ENCODE results near the gene MAP6. TPM values are rescaled to one million over a fixed set of nuclear protein-coding genes. Genes with fewer than 3 reads are reported as not detected.

Gene MAP6
- total RNA-seq, 2 experiments from 2014 or later = not detected

- intact Hi-C loops (cut with DNase I, micrococcal nuclease) = no loop called here
Observed at GRCh38 chr11:75677275-75677674, 8.4 kb upstream of the MAP6 start.

GRCh38 chr11:75673977-75674582 lies 5.2 kb upstream of the MAP6 start:
- Mint-ChIP-seq H3K4me1 (ENCODE audit: low read depth) (no peaks in the 10 kb centered on the region), H3K4me3 (no peak overlapping the region), H3K9me3 (no peaks in the 10 kb centered on the region), H3K27me3 (peaks cover 62% of the 10 kb centered on the region), H3K27ac (no peak overlapping the region), H3K36me3 (ENCODE audit: low read depth) (no peaks in the 10 kb centered on the region)
- no peak overlapping the region for H3K27ac ChIP-seq (ENCODE audit: low read depth in 1 of 2, low read length in 2 of 2)
- peaks cover 16 to 30% of the 10 kb centered on the region in 2 experiments for H3K27me3 ChIP-seq (ENCODE audit: control insufficient read depth in 1 of 2, insufficient read depth in 2 of 2, low read length in 2 of 2)
- ChIA-PET POLR2A (no interaction called here), CTCF (no interaction called here)
- no peak for ATAC-seq (ENCODE audit: poor library complexity)
- TF ChIP-seq CTCF (IDR thresholded peaks at IDR 0.05) = no peak
- intact Hi-C loops (cut with DNase I, micrococcal nuclease) = no loop called here
- H3K36me3 ChIP-seq (ENCODE audit: insufficient read depth, low read length) = no peaks in the 10 kb centered on the region
- peaks cover 4% of the 10 kb centered on the region for H3K4me1 ChIP-seq (ENCODE audit: insufficient read depth, low read length)
- no peak overlapping the region for H3K4me3 ChIP-seq (ENCODE audit: low read length)
- H3K9me3 ChIP-seq (ENCODE audit: control insufficient read depth in 1 of 2, insufficient read depth in 1 of 2, low read length in 2 of 2) = peaks cover 0 to 8% of the 10 kb centered on the region in 2 experiments
- peak in 2 of 14 experiments; percentile 9 to 22 for DNase-seq

More at GRCh38 chr11:75677275-75677674, 8.4 kb upstream of the MAP6 start:
- Mint-ChIP-seq H3K9me3 (no peaks in the 10 kb centered on the region), H3K27me3 (peaks cover 41% of the 10 kb centered on the region), H3K36me3 (ENCODE audit: low read depth) (no peaks in the 10 kb centered on the region), H3K4me3 (no peak overlapping the region), H3K27ac (no peak overlapping the region), H3K4me1 (ENCODE audit: low read depth) (no peaks in the 10 kb centered on the region)
- ChIA-PET CTCF (no interaction called here), POLR2A (no interaction called here)
- Histone ChIP-seq H3K4me1 (ENCODE audit: insufficient read depth, low read length) (no peaks in the 10 kb centered on the region), H3K27me3 (ENCODE audit: control insufficient read depth in 1 of 2, insufficient read depth in 2 of 2, low read length in 2 of 2) (peaks cover 5 to 10% of the 10 kb centered on the region in 2 experiments), H3K27ac (ENCODE audit: low read depth in 1 of 2, low read length in 2 of 2) (no peak overlapping the region), H3K4me3 (ENCODE audit: low read length) (no peak overlapping the region), H3K36me3 (ENCODE audit: insufficient read depth, low read length) (no peaks in the 10 kb centered on the region), H3K9me3 (ENCODE audit: control insufficient read depth in 1 of 2, insufficient read depth in 1 of 2, low read length in 2 of 2) (peaks cover 0 to 8% of the 10 kb centered on the region in 2 experiments)
- no peak for DNase-seq
- TF ChIP-seq CTCF (IDR thresholded peaks at IDR 0.05) = no peak
- ATAC-seq (ENCODE audit: poor library complexity) = no peak

- Mint-ChIP-seq H3K9me3 (no peaks in the 10 kb centered on the region), H3K4me1 (ENCODE audit: low read depth) (peaks cover 16% of the 10 kb centered on the region), H3K36me3 (ENCODE audit: low read depth) (no peaks in the 10 kb centered on the region), H3K4me3 (peak overlapping the region; percentile 81), H3K27ac (no peak overlapping the region), H3K27me3 (peaks cover 89% of the 10 kb centered on the region)
- DNase-seq = peak in 4 of 14 experiments; percentile 1 to 47 (median 18)
- ChIA-PET CTCF (no interaction called here), POLR2A (no interaction called here)
- no peak for ATAC-seq (ENCODE audit: poor library complexity)
- peaks cover 0 to 12% of the 10 kb centered on the region in 2 experiments for H3K9me3 ChIP-seq (ENCODE audit: control insufficient read depth in 1 of 2, insufficient read depth in 1 of 2, low read length in 2 of 2)
- no peaks in the 10 kb centered on the region for H3K36me3 ChIP-seq (ENCODE audit: insufficient read depth, low read length)
- H3K27me3 ChIP-seq (ENCODE audit: control insufficient read depth in 1 of 2, insufficient read depth in 2 of 2, low read length in 2 of 2) = peaks cover 51 to 72% of the 10 kb centered on the region in 2 experiments
- intact Hi-C loops (cut with DNase I, micrococcal nuclease) = no loop called here
- peaks cover 22% of the 10 kb centered on the region for H3K4me1 ChIP-seq (ENCODE audit: insufficient read depth, low read length)
- no peak overlapping the region for H3K27ac ChIP-seq (ENCODE audit: low read depth in 1 of 2, low read length in 2 of 2)
- peak overlapping the region; percentile 44 for H3K4me3 ChIP-seq (ENCODE audit: low read length)
- no peak for TF ChIP-seq CTCF (IDR thresholded peaks at IDR 0.05)
Observed at GRCh38 chr11:75667831-75668450, 897 bp downstream of the MAP6 start.
